B cell (primary cell): ENCODE results near the gene SNRPD2. TPM values are rescaled to one million over a fixed set of nuclear protein-coding genes. Genes with fewer than 3 reads are reported as not detected.

Experiments used
- ATAC-seq: fragments of 200-7000 bp; cut with Tn5 transposase; one replicate; pipeline ENCODE4 v1.10.0; 2021; ENCODE audit warnings: low read depth, mild to moderate bottlenecking, moderate number of reproducible peaks, moderate library complexity
- CTCF ChIA-PET: fragments of 350-600 bp; sonication (Branson Sonifier 250); formaldehyde crosslinking; loops from one replicate; lab custom pipeline; 2021; ENCODE audit warnings: antibody characterized with exemption, inconsistent platforms; lab: Charles Lee
- POLR2A ChIA-PET: fragments of 350-600 bp; sonication (Branson Sonifier 250); formaldehyde crosslinking; loops from one replicate; lab custom pipeline; 2021; ENCODE audit warnings: antibody characterized with exemption; lab: Charles Lee
- DNase-seq: peaks from one replicate; pipeline ENCODE4 v3.0.0; 2013
- H2AFZ ChIP-seq: 2 replicates; pipeline ENCODE4 v1.6.1; 2012; ENCODE audit warnings: mild to moderate bottlenecking, low read depth, low read length; ENCODE audit not compliant: insufficient read depth, poor library complexity, severe bottlenecking
- H3K27ac ChIP-seq, 2 donors: 1 replicate in 1 of 2; 2 replicates in 1 of 2; pipeline ENCODE4 v1.5.1; 2012 to 2013; ENCODE audit warnings: low read length in 2 of 2, mild to moderate bottlenecking in 2 of 2, moderate library complexity in 1 of 2
- H3K27me3 ChIP-seq, 4 experiments: fragments of 200-600 bp in 1 of 4; sonication (generic) in 1 of 4; replicated peaks in 1 of 4; 1 replicate in 2 of 4; 2 replicates in 2 of 4; pipeline versions ENCODE4 v1.6.1 to v1.7.0; 2013 to 2016; ENCODE audit warnings: low read length in 3 of 4, mild to moderate bottlenecking in 2 of 4, mixed read lengths in 1 of 4, moderate library complexity in 1 of 4; ENCODE audit not compliant: insufficient read depth in 4 of 4, control insufficient read depth in 3 of 4; ENCODE audit errors: control extremely low read depth in 1 of 4
- H3K36me3 ChIP-seq, 2 experiments: replicated peaks in 1 of 2; 1 replicate in 1 of 2; 2 replicates in 1 of 2; pipeline versions ENCODE4 v1.6.1 to v1.7.1; 2013; ENCODE audit warnings: low read length in 1 of 2; ENCODE audit not compliant: insufficient read depth in 2 of 2, control insufficient read depth in 1 of 2; ENCODE audit errors: control extremely low read depth in 1 of 2, extremely low read depth in 1 of 2
- H3K4me1 ChIP-seq, 2 donors: fragments of 200-600 bp in 1 of 2; sonication (generic) in 1 of 2; 1 replicate in 1 of 2; 2 replicates in 1 of 2; pipeline versions ENCODE4 v1.5.1 to v1.6.1; 2013 to 2017; ENCODE audit warnings: low read length in 2 of 2; ENCODE audit not compliant: control insufficient read depth in 2 of 2, insufficient read depth in 2 of 2
- H3K4me2 ChIP-seq: replicated peaks from 2 replicates; pipeline ENCODE3; 2012; ENCODE audit warnings: mild to moderate bottlenecking, low read depth, low read length; ENCODE audit not compliant: poor library complexity, severe bottlenecking
- H3K4me3 ChIP-seq, 5 experiments: fragments of 200-600 bp in 1 of 5; sonication (generic) in 1 of 5; 1 replicate in 3 of 5; 2 replicates in 2 of 5; pipeline versions ENCODE4 v1.5.1 to v1.7.0; 2011 to 2016; ENCODE audit warnings: low read length in 4 of 5, mild to moderate bottlenecking in 4 of 5, low read depth in 2 of 5, control low read depth in 1 of 5, moderate library complexity in 1 of 5; ENCODE audit not compliant: insufficient read depth in 1 of 5; ENCODE audit errors: control extremely low read depth in 1 of 5, extremely low read depth in 1 of 5
- H3K79me2 ChIP-seq: fragments of 200-600 bp; sonication (generic); one replicate; pipeline ENCODE4 v1.6.0; 2016; ENCODE audit warnings: low read length; ENCODE audit not compliant: control insufficient read depth, insufficient read depth
- H3K9ac ChIP-seq: fragments of 200-600 bp; sonication (generic); 2 replicates; pipeline ENCODE4 v1.6.1; 2017; ENCODE audit warnings: mild to moderate bottlenecking, low read length, moderate library complexity
- H3K9me3 ChIP-seq, 3 donors: one replicate each; pipeline versions ENCODE4 v1.6.1 to v1.7.1; 2013; ENCODE audit warnings: low read length in 2 of 3; ENCODE audit not compliant: control insufficient read depth in 2 of 3, insufficient read depth in 1 of 3; ENCODE audit errors: control extremely low read depth in 1 of 3
- H4K20me1 ChIP-seq: 2 replicates; pipeline ENCODE4 v1.6.0; 2012; ENCODE audit warnings: mild to moderate bottlenecking, low read length; ENCODE audit not compliant: insufficient read depth, control insufficient read depth, poor library complexity, severe bottlenecking
- H3K27ac Mint-ChIP-seq: one replicate; pipeline ENCODE4 v1.8.0; 2021; ENCODE audit warnings: mixed read lengths
- H3K27me3 Mint-ChIP-seq: one replicate; pipeline ENCODE4 v1.8.0; 2021; ENCODE audit warnings: mixed read lengths
- H3K4me1 Mint-ChIP-seq: one replicate; pipeline ENCODE4 v1.8.0; 2021; ENCODE audit warnings: mixed read lengths
- H3K4me3 Mint-ChIP-seq: one replicate; pipeline ENCODE4 v1.8.0; 2021; ENCODE audit warnings: mixed read lengths
- H3K9me3 Mint-ChIP-seq: one replicate; pipeline ENCODE4 v1.8.0; 2022; ENCODE audit warnings: mixed read lengths; ENCODE audit not compliant: insufficient read depth
- EZH2 ChIP-seq: IDR thresholded peaks from 2 replicates; pipeline ENCODE4 v1.6.1; 2012; ENCODE audit warnings: borderline replicate concordance, low read depth, mild to moderate bottlenecking, moderate library complexity, low read length; ENCODE audit not compliant: insufficient read depth, poor library complexity, severe bottlenecking
- WGBS: methylation state at CpG from one replicate; pipeline ENCODE4 v1.1.5; 2013; ENCODE audit warnings: missing lambda C conversion rate; ENCODE audit not compliant: insufficient coverage; 5-methylcytosine and 5-hydroxymethylcytosine counted together
- intact Hi-C: fragments of 100-400 bp; cut with micrococcal nuclease; formaldehyde crosslinking; loops from one replicate; pipeline ENCODE4 v1.10.0; 2022
- polyA plus RNA-seq: library from polyadenylated mRNA; depleted of rRNA; stranded (reverse); fragments of >200 nt; gene quantifications from 2 replicates; pipeline ENCODE4 v1.2.3, GENCODE V29; 2012
- total RNA-seq, 2 donors: library from RNA; stranded (reverse); fragments of 120-200 nt in 1 of 2; gene quantifications; 1 replicate in 1 of 2; 2 replicates in 1 of 2; pipeline versions ENCODE4 v1.2.3 to v1.2.4, GENCODE V29; 2013 to 2022
- TF ChIP-seq, protein P1 (sequence below): fragments of 200-600 bp; IDR thresholded peaks from one replicate; pipeline ENCODE4 v1.8.0; 2022; ENCODE audit warnings: antibody characterized with exemption, mild to moderate bottlenecking

Gene SNRPD2
- total and polyA plus RNA-seq, 2 donors (not counting 1 experiment from before 2014, with no cell fraction given) = 241 to 368 TPM

- ChIA-PET POLR2A (no interaction called here), CTCF (no interaction called here)
- intact Hi-C loops = no loop called here
- DNase-seq (no peak), ATAC-seq (no peak)
- H3K4me3 ChIP-seq = no peak overlapping the region
- no peak overlapping the region for H3K4me3 Mint-ChIP-seq
- no peaks in the 10 kb centered on the region for H3K36me3 ChIP-seq
- no peaks in the 10 kb centered on the region for H3K9me3 ChIP-seq
- 91% methylated on average over 8 of the region's 10 CpGs for WGBS
- no peak overlapping the region for H3K27ac ChIP-seq
- H3K9me3 Mint-ChIP-seq = no peaks in the 10 kb centered on the region
- no peaks in the 10 kb centered on the region for H3K27me3 ChIP-seq
- H4K20me1 ChIP-seq = no peaks in the 10 kb centered on the region
- H3K79me2 ChIP-seq = no peaks in the 10 kb centered on the region
- no peaks in the 10 kb centered on the region for H3K4me1 ChIP-seq
- TF ChIP-seq EZH2 = no peak
- TF ChIP-seq, protein P1, sequence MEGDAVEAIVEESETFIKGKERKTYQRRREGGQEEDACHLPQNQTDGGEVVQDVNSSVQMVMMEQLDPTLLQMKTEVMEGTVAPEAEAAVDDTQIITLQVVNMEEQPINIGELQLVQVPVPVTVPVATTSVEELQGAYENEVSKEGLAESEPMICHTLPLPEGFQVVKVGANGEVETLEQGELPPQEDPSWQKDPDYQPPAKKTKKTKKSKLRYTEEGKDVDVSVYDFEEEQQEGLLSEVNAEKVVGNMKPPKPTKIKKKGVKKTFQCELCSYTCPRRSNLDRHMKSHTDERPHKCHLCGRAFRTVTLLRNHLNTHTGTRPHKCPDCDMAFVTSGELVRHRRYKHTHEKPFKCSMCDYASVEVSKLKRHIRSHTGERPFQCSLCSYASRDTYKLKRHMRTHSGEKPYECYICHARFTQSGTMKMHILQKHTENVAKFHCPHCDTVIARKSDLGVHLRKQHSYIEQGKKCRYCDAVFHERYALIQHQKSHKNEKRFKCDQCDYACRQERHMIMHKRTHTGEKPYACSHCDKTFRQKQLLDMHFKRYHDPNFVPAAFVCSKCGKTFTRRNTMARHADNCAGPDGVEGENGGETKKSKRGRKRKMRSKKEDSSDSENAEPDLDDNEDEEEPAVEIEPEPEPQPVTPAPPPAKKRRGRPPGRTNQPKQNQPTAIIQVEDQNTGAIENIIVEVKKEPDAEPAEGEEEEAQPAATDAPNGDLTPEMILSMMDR = no peak
- H2AFZ ChIP-seq = no peak overlapping the region
- no peaks in the 10 kb centered on the region for H3K4me1 Mint-ChIP-seq
- no peak overlapping the region for H3K27ac Mint-ChIP-seq
- H3K9ac ChIP-seq = no peak overlapping the region
- no peak overlapping the region for H3K4me2 ChIP-seq
- H3K27me3 Mint-ChIP-seq = peaks cover 11% of the 10 kb centered on the region
Measured at GRCh38 chr19:45739498-45740439, 48.0 kb upstream of the SNRPD2 start.

DNA sequence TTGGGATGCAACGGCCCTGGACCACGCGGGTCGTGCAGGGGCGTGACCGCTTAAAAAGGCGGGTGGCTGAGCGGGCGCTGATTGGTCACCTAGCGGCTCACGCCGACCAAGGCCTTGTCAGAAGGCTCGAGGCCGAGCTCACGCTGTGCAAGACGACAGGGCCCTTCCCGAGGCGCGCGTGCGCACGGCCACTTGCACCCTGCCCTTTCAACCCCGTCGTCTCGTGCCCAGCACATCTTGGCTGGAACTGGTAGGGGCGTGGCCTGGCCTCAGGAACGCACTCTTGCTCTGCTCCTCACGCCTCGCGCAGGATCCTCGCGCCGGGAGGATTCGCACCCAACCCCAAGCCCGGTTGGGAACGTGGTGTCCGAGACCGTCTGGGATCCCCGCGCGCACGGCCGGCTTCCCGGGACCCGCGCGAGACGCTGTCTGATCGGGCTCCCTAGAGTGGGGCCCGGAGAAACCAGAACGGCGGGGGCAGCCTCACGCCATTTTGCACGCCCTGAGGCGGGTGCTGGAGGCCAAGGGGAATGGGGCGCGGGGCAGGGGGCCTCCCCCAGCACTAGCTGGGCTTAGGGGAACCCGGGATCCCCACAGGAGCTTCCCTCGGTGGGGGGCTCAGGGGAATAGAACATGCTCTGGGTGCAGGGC, 41.5 kb upstream of the SNRPD2 start, which contains the start of gene MEIOSIN:
Gene MEIOSIN (plus strand): TSS at position 280 of the 651 bp plus-strand sequence. CDS start 1,938 bp downstream, outside the sequence.
- Histone ChIP-seq H3K36me3 (no peaks in the 10 kb centered on the region), H3K4me2 (no peak within 1 kb of the TSS), H3K79me2 (peaks cover 28% of the 10 kb centered on the region), H2AFZ (no peak within 1 kb of the TSS), H3K9me3 (peaks cover 0 to 6% (median 0%) of the 10 kb centered on the region in 3 donors), H3K9ac (no peak within 1 kb of the TSS), H3K4me1 (peaks cover 11 to 24% of the 10 kb centered on the region in 2 donors), H3K27ac (no peak within 1 kb of the TSS), H3K27me3 (no peaks in the 10 kb centered on the region), H4K20me1 (peaks cover 7% of the 10 kb centered on the region), H3K4me3 (no peak within 1 kb of the TSS)
- intact Hi-C loops = no loop called here
- DNase-seq (no peak), ATAC-seq (no peak)
- 97% methylated on average over 59 of the region's 59 CpGs for WGBS
- CTCF ChIA-PET = interaction anchor here (1.0 to 1.5 kb wide), 2 partner anchors 18 to 49 kb away, joined by 3 to 6 read pairs; no protein-coding TSS in a partner anchor
- Mint-ChIP-seq H3K4me3 (no peak within 1 kb of the TSS), H3K4me1 (peaks cover 20% of the 10 kb centered on the region), H3K27me3 (peaks cover 4% of the 10 kb centered on the region), H3K9me3 (no peaks in the 10 kb centered on the region), H3K27ac (no peak within 1 kb of the TSS)
- POLR2A ChIA-PET = no interaction called here
- TF ChIP-seq EZH2 = no peak
